Prostate gland (tissue), 2 donors: ENCODE data around the gene MDGA2. TPM values are rescaled to one million over a fixed set of nuclear protein-coding genes. Genes with fewer than 3 reads are reported as not detected.

Source experiments
- DNase-seq: peaks from one replicate; pipeline ENCODE4 v3.0.0-alpha.2; 2019; ENCODE audit warnings: low spot score
- H3K27ac ChIP-seq, 2 donors: fragments of 200-600 bp; sonication (generic); 2 replicates each; pipeline ENCODE4 v1.5.1; 2017 to 2019
- H3K27me3 ChIP-seq: fragments of 200-600 bp; sonication (generic); replicated peaks from 2 replicates; pipeline ENCODE4 v1.5.1; 2019; ENCODE audit not compliant: insufficient read depth
- H3K36me3 ChIP-seq, 2 donors: fragments of 200-600 bp; sonication (generic); 1 replicate in 1 of 2; 2 replicates in 1 of 2; pipeline versions ENCODE4 v1.5.1 to v1.8.1; 2017 to 2019
- H3K4me1 ChIP-seq: fragments of 200-600 bp; sonication (generic); replicated peaks from 2 replicates; pipeline ENCODE4 v1.5.1; 2019
- H3K4me3 ChIP-seq, 2 donors: fragments of 200-600 bp; sonication (generic); 2 replicates each; pipeline ENCODE4 v1.5.1; 2017 to 2019
- H3K9me3 ChIP-seq: fragments of 200-600 bp; sonication (generic); 2 replicates; pipeline ENCODE4 v1.5.1; 2017
- POLR2A ChIP-seq: fragments of 450-650 bp; IDR thresholded peaks from one replicate; pipeline ENCODE4 v1.6.1; 2016; ENCODE audit warnings: antibody characterized with exemption, mild to moderate bottlenecking
- POLR2AphosphoS5 ChIP-seq: sonication (generic); formaldehyde crosslinking; IDR thresholded peaks from one replicate; pipeline ENCODE4 v1.6.1; 2017; ENCODE audit warnings: antibody characterized with exemption
- WGBS: methylation state at CpG from one replicate; pipeline ENCODE4 v1.1.5; 2018; 5-methylcytosine and 5-hydroxymethylcytosine counted together
- intact Hi-C: fragments of 100-400 bp; cut with DNase I; formaldehyde crosslinking; loops from one replicate; pipeline ENCODE4 v1.14.2; 2022
- total RNA-seq, 2 donors: library from RNA; depleted of rRNA; stranded (reverse); fragments of >200 nt; gene quantifications; one replicate each; pipeline ENCODE4 v1.1.0, GENCODE V29; 2016
- TF ChIP-seq, protein P1 (sequence below), 4 experiments: fragments of 200-600 bp in 2 of 4; fragments of 450-650 bp in 2 of 4; sonication (generic) in 2 of 4; IDR thresholded peaks; 1 replicate in 3 of 4; 2 replicates in 1 of 4; pipeline ENCODE4 v1.5.1; 2016 to 2019; ENCODE audit warnings: antibody characterized with exemption in 4 of 4, mild to moderate bottlenecking in 2 of 4, moderate library complexity in 2 of 4

MDGA2 gene
- total RNA-seq, 2 donors from 2014 or later, result 2.1 TPM; not detected in 1

DNA sequence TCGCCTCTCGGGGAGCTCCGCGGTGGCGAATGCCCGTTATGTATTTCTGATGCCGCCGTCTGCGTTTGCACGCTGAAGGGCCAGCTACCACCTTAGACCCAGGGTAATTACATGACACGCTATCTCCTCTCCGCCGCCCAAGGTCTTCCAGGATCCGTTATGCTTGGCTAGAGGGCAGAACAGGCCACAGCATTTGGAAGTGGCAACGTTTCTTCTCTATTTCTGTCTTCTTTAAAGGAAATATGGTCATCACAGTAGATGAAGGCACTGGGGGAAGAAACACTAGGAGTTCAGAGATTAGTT, 861 bp upstream of the MDGA2 start:
- 3% methylated on average over 15 of the region's 15 CpGs for WGBS
- Histone ChIP-seq H3K27ac (no peak overlapping the region), H3K27me3 (peaks cover 16% of the 10 kb centered on the region), H3K4me1 (no peaks in the 10 kb centered on the region), H3K4me3 (no peak overlapping the region), H3K9me3 (no peaks in the 10 kb centered on the region), H3K36me3 (no peaks in the 10 kb centered on the region)
- TF ChIP-seq POLR2A, result no peak
- TF ChIP-seq, protein P1, sequence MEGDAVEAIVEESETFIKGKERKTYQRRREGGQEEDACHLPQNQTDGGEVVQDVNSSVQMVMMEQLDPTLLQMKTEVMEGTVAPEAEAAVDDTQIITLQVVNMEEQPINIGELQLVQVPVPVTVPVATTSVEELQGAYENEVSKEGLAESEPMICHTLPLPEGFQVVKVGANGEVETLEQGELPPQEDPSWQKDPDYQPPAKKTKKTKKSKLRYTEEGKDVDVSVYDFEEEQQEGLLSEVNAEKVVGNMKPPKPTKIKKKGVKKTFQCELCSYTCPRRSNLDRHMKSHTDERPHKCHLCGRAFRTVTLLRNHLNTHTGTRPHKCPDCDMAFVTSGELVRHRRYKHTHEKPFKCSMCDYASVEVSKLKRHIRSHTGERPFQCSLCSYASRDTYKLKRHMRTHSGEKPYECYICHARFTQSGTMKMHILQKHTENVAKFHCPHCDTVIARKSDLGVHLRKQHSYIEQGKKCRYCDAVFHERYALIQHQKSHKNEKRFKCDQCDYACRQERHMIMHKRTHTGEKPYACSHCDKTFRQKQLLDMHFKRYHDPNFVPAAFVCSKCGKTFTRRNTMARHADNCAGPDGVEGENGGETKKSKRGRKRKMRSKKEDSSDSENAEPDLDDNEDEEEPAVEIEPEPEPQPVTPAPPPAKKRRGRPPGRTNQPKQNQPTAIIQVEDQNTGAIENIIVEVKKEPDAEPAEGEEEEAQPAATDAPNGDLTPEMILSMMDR (IDR thresholded peaks at IDR 0.05), result no peak
- no peak for TF ChIP-seq POLR2AphosphoS5
- intact Hi-C loops, result no loop called here
- DNase-seq, result no peak

DNA sequence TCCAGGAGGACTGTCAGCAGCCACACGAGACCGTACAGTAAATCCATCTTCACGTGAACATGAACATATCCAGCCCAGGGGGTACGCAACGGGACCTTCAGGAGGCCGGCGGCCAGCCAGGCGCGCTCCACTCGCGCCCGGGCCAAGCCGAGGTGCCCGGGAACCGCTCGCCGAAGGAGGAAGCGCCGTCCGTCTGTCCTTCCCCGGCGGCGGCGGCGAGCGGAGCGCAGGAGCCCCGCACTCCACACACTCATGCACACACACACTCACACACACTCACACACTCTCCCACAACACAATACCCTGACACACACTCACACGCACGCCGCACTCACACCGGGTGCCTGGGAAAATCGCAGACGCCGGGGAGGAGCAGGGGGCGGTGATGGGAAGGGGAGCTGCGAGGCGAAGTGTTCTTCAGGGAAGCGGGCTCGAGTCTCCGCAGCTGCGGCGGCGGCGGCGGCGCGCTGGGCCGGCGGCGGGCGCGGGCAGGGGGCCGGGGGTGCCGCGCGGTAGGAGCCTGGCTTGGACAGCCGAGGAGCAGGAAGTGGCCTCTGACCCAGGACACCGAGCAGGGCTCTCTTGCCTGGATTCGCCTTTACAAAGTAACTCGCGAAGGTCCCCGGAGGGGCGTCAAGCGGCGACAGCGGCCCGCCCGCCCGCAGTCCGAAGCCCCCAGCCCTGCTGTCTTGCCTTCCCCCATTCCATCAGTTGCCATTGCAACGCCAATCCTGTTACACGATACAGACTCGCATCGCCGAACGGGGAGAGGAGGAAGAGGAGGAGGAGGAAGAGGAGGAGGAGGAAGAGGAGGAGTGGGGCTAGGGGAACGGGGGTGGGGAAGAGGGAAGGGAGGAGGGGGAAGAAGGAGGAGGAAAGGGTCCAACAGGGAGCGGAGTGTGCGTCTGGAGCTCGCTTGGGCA, 601 bp downstream of the MDGA2 start:
- WGBS, result 2% methylated on average over 72 of the region's 81 CpGs
- Histone ChIP-seq H3K4me1 (no peaks in the 10 kb centered on the region), H3K9me3 (no peaks in the 10 kb centered on the region), H3K4me3 (no peak overlapping the region), H3K27me3 (peaks cover 16% of the 10 kb centered on the region), H3K36me3 (no peaks in the 10 kb centered on the region), H3K27ac (no peak overlapping the region)
- intact Hi-C loops, result no loop called here
- no peak for DNase-seq
- no peak for TF ChIP-seq POLR2A
- TF ChIP-seq POLR2AphosphoS5, result no peak
- TF ChIP-seq, protein P1 (IDR thresholded peaks at IDR 0.05), result no peak

GRCh38 chr14:47674148-47674542, 1.3 kb downstream of the MDGA2 start:
- DNase-seq, result no peak
- H3K27ac ChIP-seq, result no peak overlapping the region
- peaks cover 16% of the 10 kb centered on the region for H3K27me3 ChIP-seq
- intact Hi-C loops, result no loop called here
- no peaks in the 10 kb centered on the region for H3K36me3 ChIP-seq
- H3K4me3 ChIP-seq, result no peak overlapping the region
- H3K9me3 ChIP-seq, result no peaks in the 10 kb centered on the region
- TF ChIP-seq POLR2AphosphoS5, result no peak
- TF ChIP-seq POLR2A, result no peak
- TF ChIP-seq, protein P1 (IDR thresholded peaks at IDR 0.05), result no peak
- H3K4me1 ChIP-seq, result no peaks in the 10 kb centered on the region
- under 1% methylated on average over 36 of the region's 36 CpGs for WGBS

- Histone ChIP-seq H3K27ac (no peak overlapping the region), H3K9me3 (no peaks in the 10 kb centered on the region), H3K36me3 (no peaks in the 10 kb centered on the region), H3K27me3 (no peaks in the 10 kb centered on the region), H3K4me3 (no peak overlapping the region), H3K4me1 (no peaks in the 10 kb centered on the region)
- 94% methylated on average over 9 of the region's 28 CpGs for WGBS
- no peak for TF ChIP-seq POLR2AphosphoS5
- TF ChIP-seq, protein P1 (IDR thresholded peaks at IDR 0.05), result no peak
- no peak for TF ChIP-seq POLR2A
- intact Hi-C loops, result no loop called here
- DNase-seq, result no peak
Observed at GRCh38 chr14:47665337-47666134, 9.9 kb downstream of the MDGA2 start.
